Globus pallidus (tissue), 1 donor: ENCODE measurements around the gene PDXDC1.
"Not testable (repeated sequence)": the region's sequence is repeated elsewhere in the genome, so short reads cannot be mapped to it uniquely, and the experiment has no call there.

ENCODE experiments used
- DNase-seq: peaks from one replicate; pipeline ENCODE4 v3.0.0-alpha.2; 2015; ENCODE audit warnings: low spot score

Gene PDXDC1

GRCh38 chr16:14974656-14975417 is at the start of gene PDXDC1:
Gene PDXDC1, plus strand, starts transcription at chr16:14975026. Its CDS starts 174 bp downstream, at chr16:14975200.
- DNase-seq, result peak; percentile 78

- not testable (repeated sequence) for DNase-seq
Observed at GRCh38 chr16:14928064-14928714, 46.6 kb upstream of the PDXDC1 start.

- DNase-seq, result not testable (repeated sequence)
Observed at GRCh38 chr16:14929176-14929575, 45.6 kb upstream of the PDXDC1 start.

GRCh38 chr16:14930246-14930645 is 44.6 kb upstream of the PDXDC1 start:
- DNase-seq, result not testable (repeated sequence)

- DNase-seq, result not testable (repeated sequence)
Observed at GRCh38 chr16:14930971-14931370, 43.9 kb upstream of the PDXDC1 start.

GRCh38 chr16:14932581-14933375 is 42.0 kb upstream of the PDXDC1 start:
- not testable (repeated sequence) for DNase-seq

GRCh38 chr16:14937143-14937542 is 37.7 kb upstream of the PDXDC1 start, which contains the start of gene NPIPA1:
Gene NPIPA1, plus strand, starts transcription at chr16:14937443. Its CDS starts 0 bp downstream, at chr16:14937443.
- DNase-seq, result not testable (repeated sequence)

- DNase-seq, result not testable (repeated sequence)
Observed at GRCh38 chr16:14937994-14938393, 36.8 kb upstream of the PDXDC1 start.

GRCh38 chr16:14942686-14943085 is 32.1 kb upstream of the PDXDC1 start:
- DNase-seq, result not testable (repeated sequence)

- no peak for DNase-seq
Observed at GRCh38 chr16:14955546-14956231, 19.1 kb upstream of the PDXDC1 start.

GRCh38 chr16:14957576-14958322 is 17.1 kb upstream of the PDXDC1 start:
- DNase-seq, result no peak

- DNase-seq, result no peak
Observed at GRCh38 chr16:14958323-14958600, 16.6 kb upstream of the PDXDC1 start.

- DNase-seq, result peak; percentile 25
Observed at GRCh38 chr16:14958970-14959369, 15.9 kb upstream of the PDXDC1 start.

- DNase-seq, result no peak
Observed at GRCh38 chr16:14961405-14962186, 13.2 kb upstream of the PDXDC1 start.

GRCh38 chr16:14963281-14964173 is 11.3 kb upstream of the PDXDC1 start:
- no peak for DNase-seq

- DNase-seq, result no peak
Observed at GRCh38 chr16:14965328-14965727, 9.5 kb upstream of the PDXDC1 start.

- DNase-seq, result not testable (repeated sequence)
Observed at GRCh38 chr16:14969795-14970194, 5.0 kb upstream of the PDXDC1 start.

GRCh38 chr16:14971621-14972228 is 3.1 kb upstream of the PDXDC1 start:
- not testable (repeated sequence) for DNase-seq

GRCh38 chr16:14973785-14974322 is 972 bp upstream of the PDXDC1 start:
- not testable (repeated sequence) for DNase-seq
